Measurements from ENCODE around the gene MMADHC.
"Not testable (repeated sequence)": the region's sequence is repeated elsewhere in the genome, so short reads cannot be mapped to it uniquely, and the experiment has no call there.

The MMADHC gene

GRCh38 chr2:149594411-149594810 is 6.8 kb upstream of the MMADHC start:
- no peak for FAIRE-seq

DNA sequence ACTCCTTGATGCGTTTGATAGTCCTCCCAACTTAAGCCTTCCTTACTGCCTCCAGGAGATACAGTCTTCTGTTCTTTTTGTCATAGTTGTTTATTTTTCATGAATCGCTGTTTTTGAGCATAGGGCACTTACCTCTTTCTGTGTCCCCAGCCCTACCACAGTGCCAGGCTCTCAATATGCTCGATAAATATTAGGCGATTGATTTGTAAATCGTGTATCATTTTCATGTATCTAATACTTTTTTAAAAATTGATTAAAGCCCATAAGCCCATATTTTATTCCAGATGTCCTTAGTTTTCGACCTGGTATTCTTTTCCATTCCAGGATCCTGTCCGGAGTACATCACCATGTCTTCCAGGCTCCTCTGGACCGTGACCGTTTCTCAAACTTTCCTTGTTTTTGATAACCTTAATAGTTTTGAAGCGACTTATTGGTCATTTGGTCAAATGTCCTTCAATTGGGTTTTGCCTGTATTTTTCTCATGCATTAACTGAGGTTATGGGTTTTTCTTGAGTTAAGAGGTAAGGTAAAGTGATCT is 444 bp upstream of the MMADHC start:
- no peak for FAIRE-seq

DNA sequence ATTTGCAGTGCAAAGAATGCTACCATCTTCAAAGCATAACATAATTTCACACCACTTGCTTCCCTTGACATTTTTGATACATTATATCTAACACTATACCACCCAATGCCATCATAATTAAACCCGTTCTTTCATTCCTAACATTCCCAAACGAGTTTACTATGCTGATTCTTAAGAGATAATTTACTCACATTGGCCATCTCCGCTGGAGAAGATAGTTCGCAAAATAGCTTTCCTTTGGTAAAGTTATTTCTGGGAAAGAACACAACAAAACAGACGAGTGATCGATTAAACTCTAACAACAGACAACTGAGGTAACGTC is 716 bp downstream of the MMADHC start:
- no peak for FAIRE-seq

- FAIRE-seq: no peak
Measured at GRCh38 chr2:149586063-149586462, 1.5 kb downstream of the MMADHC start.

- FAIRE-seq: no peak
Measured at GRCh38 chr2:149585166-149585885, 2.2 kb downstream of the MMADHC start.

GRCh38 chr2:149579972-149580882 is 7.3 kb downstream of the MMADHC start:
- FAIRE-seq: no peak

DNA sequence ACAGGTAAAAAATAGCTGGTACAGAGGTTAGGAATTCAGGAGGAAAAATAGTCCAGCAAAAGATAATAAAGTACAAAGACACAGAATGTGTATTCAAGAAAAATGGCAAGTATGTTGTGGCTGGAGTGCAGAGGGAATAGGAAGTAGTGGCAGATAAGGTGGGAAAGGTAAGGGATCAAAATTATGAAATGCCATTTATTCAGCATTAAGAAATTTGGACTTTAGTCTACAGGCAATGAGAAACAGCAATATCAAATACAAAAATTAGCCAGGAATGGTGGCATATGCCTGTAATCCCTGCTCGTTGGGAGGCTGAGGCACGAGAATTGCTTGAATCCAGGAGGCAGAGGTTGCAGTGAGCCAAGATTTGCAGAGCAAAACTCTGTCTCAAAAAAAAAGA is 10.3 kb downstream of the MMADHC start:
- no peak for FAIRE-seq

DNA sequence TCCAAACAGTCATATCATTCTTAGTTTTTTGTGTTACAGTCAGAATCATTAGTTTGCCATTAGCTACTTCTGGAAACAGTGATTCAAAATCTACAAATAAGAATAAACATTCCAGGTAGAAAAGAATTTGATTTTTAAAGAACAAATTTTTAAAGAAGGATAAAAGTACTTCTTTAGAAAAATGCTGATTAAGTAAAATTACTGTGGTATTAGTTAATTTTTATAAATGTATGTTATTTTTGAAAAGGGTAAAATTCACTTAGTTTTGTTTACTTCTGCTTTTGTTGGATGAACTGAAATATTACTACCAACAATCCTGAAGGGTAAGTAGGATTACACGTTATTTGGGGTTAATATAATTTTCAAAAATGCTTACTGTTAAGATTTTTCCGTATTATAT is 11.8 kb downstream of the MMADHC start:
- peak; percentile 31 for FAIRE-seq

DNA sequence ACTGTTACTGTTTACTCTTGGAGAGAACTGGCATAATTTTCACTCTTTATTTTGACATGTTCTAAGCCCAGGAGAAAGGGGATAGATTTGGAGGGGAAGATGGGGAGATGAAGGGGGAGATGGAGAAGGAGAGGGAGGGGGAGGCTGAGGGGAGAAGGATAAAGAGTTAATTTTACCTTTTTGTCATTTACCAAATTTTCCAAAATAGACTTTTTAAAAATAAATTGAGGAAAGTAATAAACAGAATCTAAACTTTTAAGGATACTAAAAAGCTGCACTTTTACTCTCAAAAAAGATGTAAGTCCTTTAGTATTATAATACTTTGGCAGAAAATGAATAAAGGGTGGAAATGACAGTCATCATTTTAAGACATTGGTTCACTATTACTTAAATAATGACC is 12.3 kb downstream of the MMADHC start:
- no peak for FAIRE-seq

GRCh38 chr2:149573760-149574159 is 13.8 kb downstream of the MMADHC start:
- peak; percentile 99 for FAIRE-seq

DNA sequence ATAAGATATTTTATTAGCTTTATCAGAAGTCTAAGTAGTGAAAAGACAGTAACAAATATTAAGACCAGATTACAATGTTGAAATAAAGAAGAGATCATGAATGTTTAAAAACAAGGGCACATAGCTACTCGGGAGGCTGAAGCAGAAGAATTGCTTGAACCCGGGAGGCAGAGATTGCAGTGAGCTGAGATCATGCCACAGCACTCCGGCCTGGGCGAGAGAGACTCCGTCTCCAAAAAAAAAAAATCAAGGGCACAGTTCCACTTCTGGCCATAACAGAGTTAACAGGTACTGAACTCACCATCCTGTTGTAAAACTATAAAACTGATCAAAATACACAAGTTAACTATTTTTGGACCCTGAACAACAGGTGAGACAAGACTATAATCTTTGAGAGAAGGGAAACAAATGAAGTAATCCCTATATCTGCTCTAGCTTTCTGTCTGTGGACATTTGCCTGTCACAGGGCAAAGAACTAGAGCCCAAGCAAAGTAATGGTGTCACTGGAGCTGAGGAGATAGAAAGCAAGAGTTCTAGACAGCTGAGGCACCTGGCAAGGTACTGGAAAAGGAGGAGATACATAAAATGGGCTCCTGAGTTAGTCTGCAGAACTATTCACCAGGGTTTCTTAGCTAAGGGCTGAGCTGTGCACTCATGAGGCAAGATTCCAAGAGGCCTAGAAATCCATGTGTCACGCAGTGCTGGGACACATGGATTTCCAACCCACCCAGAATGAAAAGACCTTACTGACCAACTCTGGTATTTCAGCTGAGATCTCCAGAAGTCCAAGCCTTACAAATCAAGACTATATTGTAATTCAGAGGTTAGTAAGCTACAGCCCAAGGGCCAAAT is 15.2 kb downstream of the MMADHC start:
- FAIRE-seq: no peak

GRCh38 chr2:149568138-149568537 is 19.4 kb downstream of the MMADHC start:
- FAIRE-seq: no peak

GRCh38 chr2:149566652-149567051 is 20.9 kb downstream of the MMADHC start:
- FAIRE-seq: no peak

DNA sequence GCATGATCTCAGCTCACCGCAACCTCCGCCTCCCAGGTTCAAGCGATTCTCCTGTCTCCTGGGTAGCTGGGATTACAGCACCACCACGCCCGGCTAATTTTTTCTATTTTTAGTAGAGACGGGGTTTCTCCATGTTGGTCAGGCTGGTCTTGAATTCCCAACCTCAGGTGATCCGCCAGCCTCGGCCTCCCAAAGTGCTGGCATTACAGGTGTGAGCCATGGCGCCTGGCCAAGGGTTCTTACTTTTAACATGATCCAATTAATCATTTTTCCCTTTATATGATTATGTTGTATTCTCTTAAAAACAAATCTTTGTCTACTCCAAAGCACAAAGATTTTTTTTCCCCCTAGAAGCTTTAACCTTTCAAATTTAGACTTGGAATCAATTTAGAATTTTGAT is 21.9 kb downstream of the MMADHC start:
- not testable (repeated sequence) for FAIRE-seq

GRCh38 chr2:149564983-149565382 is 22.6 kb downstream of the MMADHC start:
- FAIRE-seq: no peak

GRCh38 chr2:149564097-149564496 is 23.5 kb downstream of the MMADHC start:
- no peak for FAIRE-seq

GRCh38 chr2:149562324-149562723 is 25.3 kb downstream of the MMADHC start:
- FAIRE-seq: no peak

GRCh38 chr2:149561309-149561926 is 26.2 kb downstream of the MMADHC start:
- peak; percentile 97 for FAIRE-seq

GRCh38 chr2:149559341-149560068 is 28.1 kb downstream of the MMADHC start:
- no peak for FAIRE-seq

DNA sequence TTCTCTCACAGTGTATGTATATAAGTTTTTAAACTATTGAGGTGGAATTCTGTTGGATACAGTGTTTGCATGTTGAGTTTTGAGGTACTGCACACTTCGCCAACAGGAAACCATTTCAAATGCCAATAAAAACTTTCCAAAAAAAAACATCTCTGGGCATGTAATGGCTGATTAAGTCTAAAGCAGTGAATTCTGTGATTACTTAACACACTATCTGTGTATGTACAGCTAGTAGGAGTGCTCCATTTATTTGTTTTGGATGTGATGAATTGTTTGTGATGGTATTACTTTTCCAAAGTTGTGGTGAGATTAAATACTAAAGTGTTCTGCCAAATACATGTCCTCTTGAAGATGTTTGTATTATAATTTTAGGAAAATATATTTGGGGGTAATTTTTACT is 31.1 kb downstream of the MMADHC start:
- FAIRE-seq: no peak

DNA sequence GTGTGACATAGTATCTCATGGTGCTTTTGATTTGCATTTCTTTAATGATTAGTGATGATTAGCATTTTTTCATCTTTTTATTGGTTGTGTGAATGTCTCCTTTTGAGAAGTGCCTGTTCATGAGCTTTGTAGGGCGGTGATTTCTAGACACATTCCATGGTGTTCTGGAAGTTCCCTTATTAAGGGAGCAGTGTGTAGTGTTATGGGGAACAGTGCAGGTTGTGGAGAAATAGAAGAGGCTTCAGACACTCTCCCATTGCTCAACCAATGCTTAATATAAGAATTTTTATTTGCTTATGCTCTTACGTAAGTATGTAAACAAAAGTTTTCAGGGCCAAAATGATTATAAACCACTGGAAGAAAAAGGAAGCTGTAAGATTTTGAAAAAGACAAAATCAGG is 34.7 kb downstream of the MMADHC start:
- FAIRE-seq: no peak

DNA sequence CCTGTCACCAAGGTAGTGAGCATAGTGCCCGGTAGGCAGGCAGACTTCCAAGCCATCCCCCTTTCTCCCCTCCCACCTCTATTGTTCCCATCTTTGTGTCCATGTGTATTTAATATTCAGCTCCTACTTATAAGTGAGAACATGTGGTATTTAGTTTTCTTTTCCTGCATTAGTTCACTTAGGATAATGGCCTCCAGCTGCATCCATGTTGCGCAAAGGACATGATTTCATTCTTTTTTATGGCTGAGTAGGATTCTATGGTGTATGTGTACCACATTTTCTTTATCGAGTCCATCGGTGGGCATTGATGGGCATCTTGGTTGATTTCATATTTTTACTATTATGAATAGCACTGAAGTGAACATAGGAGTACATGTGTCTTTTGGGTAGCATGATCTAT is 35.3 kb downstream of the MMADHC start:
- no peak for FAIRE-seq

Measured in endometrium (tissue), 2 donors.